ENCODE data around the gene ZSCAN32.

The ZSCAN32 gene

GRCh38 chr16:3431779-3432219, 31.0 kb upstream of the ZSCAN32 start:
- peak overlapping the region; percentile 35 for H3K4me3 ChIP-seq (ENCODE audit: low read depth, low read length)
- CTCF ChIA-PET, result no interaction called here
- no peak for TF ChIP-seq CTCF (IDR thresholded peaks at IDR 0.05; ENCODE audit: insufficient read depth, low read length, missing control alignments)
- POLR2A ChIA-PET, result interaction anchor here (1.7 kb wide), 1 partner anchor 12 kb away, joined by 3 read pairs; the partner anchor contains the start of genes NAA60 and ZNF597
- no peak for DNase-seq (ENCODE audit: low read depth, low spot score)

- DNase-seq (ENCODE audit: low read depth, low spot score), result no peak
- no peak for TF ChIP-seq CTCF (IDR thresholded peaks at IDR 0.05; ENCODE audit: insufficient read depth, low read length, missing control alignments)
- CTCF ChIA-PET, result no interaction called here
- POLR2A ChIA-PET, result no interaction called here
- H3K4me3 ChIP-seq (ENCODE audit: low read depth, low read length), result no peak overlapping the region
These were observed 13.1 kb upstream of the ZSCAN32 start for GRCh38 chr16:3413730-3414379.

GRCh38 chr16:3408561-3409197, 7.9 kb upstream of the ZSCAN32 start:
- DNase-seq (ENCODE audit: low read depth, low spot score), result no peak
- CTCF ChIA-PET, result no interaction called here
- POLR2A ChIA-PET, result no interaction called here
- TF ChIP-seq CTCF (IDR thresholded peaks at IDR 0.05; ENCODE audit: insufficient read depth, low read length, missing control alignments), result no peak
- H3K4me3 ChIP-seq (ENCODE audit: low read depth, low read length), result no peak overlapping the region

DNA sequence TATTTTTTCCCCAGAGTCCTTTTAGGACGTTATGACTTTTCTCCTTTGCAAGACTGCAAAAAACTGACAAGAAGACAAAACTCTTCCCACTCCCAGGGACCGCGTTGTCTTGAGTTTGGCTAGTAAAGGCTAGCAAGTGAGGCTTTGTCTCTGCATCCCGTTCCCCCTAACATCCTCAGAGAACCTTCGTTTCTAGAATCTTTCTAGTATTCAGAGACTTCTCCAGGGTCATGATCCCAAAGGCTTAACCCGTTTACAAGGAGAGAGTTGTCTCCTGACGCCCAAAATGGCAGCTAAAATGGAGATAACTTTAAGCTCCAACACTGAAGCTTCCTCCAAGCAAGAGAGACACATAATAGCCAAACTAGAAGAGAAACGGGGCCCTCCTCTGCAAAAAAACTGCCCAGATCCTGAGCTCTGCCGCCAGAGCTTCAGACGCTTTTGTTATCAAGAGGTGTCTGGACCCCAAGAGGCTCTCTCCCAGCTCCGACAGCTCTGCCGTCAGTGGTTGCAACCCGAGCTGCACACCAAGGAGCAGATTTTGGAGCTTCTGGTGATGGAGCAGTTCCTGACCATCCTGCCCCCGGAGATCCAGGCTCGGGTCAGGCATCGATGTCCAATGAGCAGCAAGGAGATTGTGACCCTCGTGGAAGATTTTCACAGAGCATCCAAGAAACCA, 1.1 kb upstream of the ZSCAN32 start:
- ChIA-PET POLR2A (interaction anchor here (1.2 to 2.7 kb wide), 2 partner anchors 42 to 55 kb away, joined by 4 to 13 read pairs; partner anchors contain the start of genes NAA60 and ZNF597), CTCF (interaction anchor here (1.4 kb wide), 1 partner anchor 9 kb away, joined by 3 read pairs; no protein-coding TSS in a partner anchor)
- no peak for TF ChIP-seq CTCF (IDR thresholded peaks at IDR 0.05; ENCODE audit: insufficient read depth, low read length, missing control alignments)
- no peak for DNase-seq (ENCODE audit: low read depth, low spot score)
- H3K4me3 ChIP-seq (ENCODE audit: low read depth, low read length), result peak overlapping the region; percentile 92

GRCh38 chr16:3400446-3400778, 392 bp downstream of the ZSCAN32 start:
- no peak for DNase-seq (ENCODE audit: low read depth, low spot score)
- no peak for TF ChIP-seq CTCF (IDR thresholded peaks at IDR 0.05; ENCODE audit: insufficient read depth, low read length, missing control alignments)
- POLR2A ChIA-PET, result interaction anchor here (0.9 to 2.7 kb wide), 4 partner anchors 12 to 118 kb away, joined by 4 to 13 read pairs (median 4); partner anchors contain the start of genes NAA60 and ZNF597
- CTCF ChIA-PET, result no interaction called here
- H3K4me3 ChIP-seq (ENCODE audit: low read depth, low read length), result peak overlapping the region; percentile 92
